B cell (primary cell): ENCODE results near the gene CACNA1H. TPM values are rescaled to one million over a fixed set of nuclear protein-coding genes. Genes with fewer than 3 reads are reported as not detected.

Source experiments
- ATAC-seq: fragments of 200-7000 bp; cut with Tn5 transposase; one replicate; pipeline ENCODE4 v1.10.0; 2021; ENCODE audit warnings: low read depth, mild to moderate bottlenecking, moderate number of reproducible peaks, moderate library complexity
- CTCF ChIA-PET: fragments of 350-600 bp; sonication (Branson Sonifier 250); formaldehyde crosslinking; loops from one replicate; lab custom pipeline; 2021; ENCODE audit warnings: antibody characterized with exemption, inconsistent platforms; lab: Charles Lee
- POLR2A ChIA-PET: fragments of 350-600 bp; sonication (Branson Sonifier 250); formaldehyde crosslinking; loops from one replicate; lab custom pipeline; 2021; ENCODE audit warnings: antibody characterized with exemption; lab: Charles Lee
- DNase-seq: peaks from one replicate; pipeline ENCODE4 v3.0.0; 2013
- H2AFZ ChIP-seq: 2 replicates; pipeline ENCODE4 v1.6.1; 2012; ENCODE audit warnings: mild to moderate bottlenecking, low read depth, low read length; ENCODE audit not compliant: insufficient read depth, poor library complexity, severe bottlenecking
- H3K27ac ChIP-seq, 2 donors: 1 replicate in 1 of 2; 2 replicates in 1 of 2; pipeline ENCODE4 v1.5.1; 2012 to 2013; ENCODE audit warnings: low read length in 2 of 2, mild to moderate bottlenecking in 2 of 2, moderate library complexity in 1 of 2
- H3K27me3 ChIP-seq, 4 experiments: fragments of 200-600 bp in 1 of 4; sonication (generic) in 1 of 4; replicated peaks in 1 of 4; 1 replicate in 2 of 4; 2 replicates in 2 of 4; pipeline versions ENCODE4 v1.6.1 to v1.7.0; 2013 to 2016; ENCODE audit warnings: low read length in 3 of 4, mild to moderate bottlenecking in 2 of 4, mixed read lengths in 1 of 4, moderate library complexity in 1 of 4; ENCODE audit not compliant: insufficient read depth in 4 of 4, control insufficient read depth in 3 of 4; ENCODE audit errors: control extremely low read depth in 1 of 4
- H3K36me3 ChIP-seq, 2 experiments: replicated peaks in 1 of 2; 1 replicate in 1 of 2; 2 replicates in 1 of 2; pipeline versions ENCODE4 v1.6.1 to v1.7.1; 2013; ENCODE audit warnings: low read length in 1 of 2; ENCODE audit not compliant: insufficient read depth in 2 of 2, control insufficient read depth in 1 of 2; ENCODE audit errors: control extremely low read depth in 1 of 2, extremely low read depth in 1 of 2
- H3K4me1 ChIP-seq, 2 donors: fragments of 200-600 bp in 1 of 2; sonication (generic) in 1 of 2; 1 replicate in 1 of 2; 2 replicates in 1 of 2; pipeline versions ENCODE4 v1.5.1 to v1.6.1; 2013 to 2017; ENCODE audit warnings: low read length in 2 of 2; ENCODE audit not compliant: control insufficient read depth in 2 of 2, insufficient read depth in 2 of 2
- H3K4me2 ChIP-seq: replicated peaks from 2 replicates; pipeline ENCODE3; 2012; ENCODE audit warnings: mild to moderate bottlenecking, low read depth, low read length; ENCODE audit not compliant: poor library complexity, severe bottlenecking
- H3K4me3 ChIP-seq, 5 experiments: fragments of 200-600 bp in 1 of 5; sonication (generic) in 1 of 5; 1 replicate in 3 of 5; 2 replicates in 2 of 5; pipeline versions ENCODE4 v1.5.1 to v1.7.0; 2011 to 2016; ENCODE audit warnings: low read length in 4 of 5, mild to moderate bottlenecking in 4 of 5, low read depth in 2 of 5, control low read depth in 1 of 5, moderate library complexity in 1 of 5; ENCODE audit not compliant: insufficient read depth in 1 of 5; ENCODE audit errors: control extremely low read depth in 1 of 5, extremely low read depth in 1 of 5
- H3K79me2 ChIP-seq: fragments of 200-600 bp; sonication (generic); one replicate; pipeline ENCODE4 v1.6.0; 2016; ENCODE audit warnings: low read length; ENCODE audit not compliant: control insufficient read depth, insufficient read depth
- H3K9ac ChIP-seq: fragments of 200-600 bp; sonication (generic); 2 replicates; pipeline ENCODE4 v1.6.1; 2017; ENCODE audit warnings: mild to moderate bottlenecking, low read length, moderate library complexity
- H3K9me3 ChIP-seq, 3 donors: one replicate each; pipeline versions ENCODE4 v1.6.1 to v1.7.1; 2013; ENCODE audit warnings: low read length in 2 of 3; ENCODE audit not compliant: control insufficient read depth in 2 of 3, insufficient read depth in 1 of 3; ENCODE audit errors: control extremely low read depth in 1 of 3
- H4K20me1 ChIP-seq: 2 replicates; pipeline ENCODE4 v1.6.0; 2012; ENCODE audit warnings: mild to moderate bottlenecking, low read length; ENCODE audit not compliant: insufficient read depth, control insufficient read depth, poor library complexity, severe bottlenecking
- H3K27ac Mint-ChIP-seq: one replicate; pipeline ENCODE4 v1.8.0; 2021; ENCODE audit warnings: mixed read lengths
- H3K27me3 Mint-ChIP-seq: one replicate; pipeline ENCODE4 v1.8.0; 2021; ENCODE audit warnings: mixed read lengths
- H3K4me1 Mint-ChIP-seq: one replicate; pipeline ENCODE4 v1.8.0; 2021; ENCODE audit warnings: mixed read lengths
- H3K4me3 Mint-ChIP-seq: one replicate; pipeline ENCODE4 v1.8.0; 2021; ENCODE audit warnings: mixed read lengths
- H3K9me3 Mint-ChIP-seq: one replicate; pipeline ENCODE4 v1.8.0; 2022; ENCODE audit warnings: mixed read lengths; ENCODE audit not compliant: insufficient read depth
- EZH2 ChIP-seq: IDR thresholded peaks from 2 replicates; pipeline ENCODE4 v1.6.1; 2012; ENCODE audit warnings: borderline replicate concordance, low read depth, mild to moderate bottlenecking, moderate library complexity, low read length; ENCODE audit not compliant: insufficient read depth, poor library complexity, severe bottlenecking
- WGBS: methylation state at CpG from one replicate; pipeline ENCODE4 v1.1.5; 2013; ENCODE audit warnings: missing lambda C conversion rate; ENCODE audit not compliant: insufficient coverage; 5-methylcytosine and 5-hydroxymethylcytosine counted together
- intact Hi-C: fragments of 100-400 bp; cut with micrococcal nuclease; formaldehyde crosslinking; loops from one replicate; pipeline ENCODE4 v1.10.0; 2022
- polyA plus RNA-seq: library from polyadenylated mRNA; depleted of rRNA; stranded (reverse); fragments of >200 nt; gene quantifications from 2 replicates; pipeline ENCODE4 v1.2.3, GENCODE V29; 2012
- total RNA-seq, 2 donors: library from RNA; stranded (reverse); fragments of 120-200 nt in 1 of 2; gene quantifications; 1 replicate in 1 of 2; 2 replicates in 1 of 2; pipeline versions ENCODE4 v1.2.3 to v1.2.4, GENCODE V29; 2013 to 2022
- TF ChIP-seq, protein P1 (sequence below): fragments of 200-600 bp; IDR thresholded peaks from one replicate; pipeline ENCODE4 v1.8.0; 2022; ENCODE audit warnings: antibody characterized with exemption, mild to moderate bottlenecking

CACNA1H gene
- total and polyA plus RNA-seq, 2 donors (not counting 1 experiment from before 2014, with no cell fraction given) = 0.05 to 0.10 TPM

DNA sequence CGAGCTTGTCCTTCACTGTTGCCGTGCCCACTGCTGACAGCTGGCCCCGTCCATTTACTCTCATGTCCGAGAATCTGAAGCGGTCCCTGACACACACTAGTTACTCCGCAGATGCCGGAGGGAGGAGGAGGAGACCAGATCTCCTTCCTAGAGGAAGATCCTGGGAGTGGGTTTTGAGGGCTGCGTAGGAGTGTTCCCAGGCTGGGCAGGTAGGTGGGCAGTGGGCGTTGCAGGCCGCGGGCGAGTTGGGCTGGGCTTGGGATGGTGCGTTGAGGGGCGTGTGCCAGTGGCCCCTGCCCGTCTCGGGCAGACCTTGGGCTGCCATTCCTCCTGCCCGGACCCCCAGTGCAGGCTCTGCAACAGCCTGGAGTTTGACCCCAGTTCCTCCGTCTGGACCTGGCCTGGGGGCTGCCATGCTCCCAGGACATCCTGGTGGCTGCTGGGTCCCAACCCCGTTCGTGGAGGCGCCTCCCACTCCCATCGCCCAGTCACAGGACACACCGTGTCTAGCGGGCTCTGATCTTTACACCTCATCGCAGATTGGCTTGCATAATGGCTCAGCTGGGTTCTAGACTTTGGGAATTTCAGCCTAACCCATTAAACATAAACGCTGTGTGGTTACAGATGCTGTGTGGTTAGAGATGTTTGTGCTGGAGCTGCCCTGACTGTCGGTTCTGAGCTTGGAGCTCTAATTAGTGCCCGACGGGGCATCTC lies 22.8 kb downstream of the CACNA1H start:
- ATAC-seq (no peak), DNase-seq (no peak)
- no peak overlapping the region for H3K4me3 ChIP-seq
- no peaks in the 10 kb centered on the region for H4K20me1 ChIP-seq
- H3K9me3 ChIP-seq = no peaks in the 10 kb centered on the region
- TF ChIP-seq EZH2 = no peak
- TF ChIP-seq, protein P1, sequence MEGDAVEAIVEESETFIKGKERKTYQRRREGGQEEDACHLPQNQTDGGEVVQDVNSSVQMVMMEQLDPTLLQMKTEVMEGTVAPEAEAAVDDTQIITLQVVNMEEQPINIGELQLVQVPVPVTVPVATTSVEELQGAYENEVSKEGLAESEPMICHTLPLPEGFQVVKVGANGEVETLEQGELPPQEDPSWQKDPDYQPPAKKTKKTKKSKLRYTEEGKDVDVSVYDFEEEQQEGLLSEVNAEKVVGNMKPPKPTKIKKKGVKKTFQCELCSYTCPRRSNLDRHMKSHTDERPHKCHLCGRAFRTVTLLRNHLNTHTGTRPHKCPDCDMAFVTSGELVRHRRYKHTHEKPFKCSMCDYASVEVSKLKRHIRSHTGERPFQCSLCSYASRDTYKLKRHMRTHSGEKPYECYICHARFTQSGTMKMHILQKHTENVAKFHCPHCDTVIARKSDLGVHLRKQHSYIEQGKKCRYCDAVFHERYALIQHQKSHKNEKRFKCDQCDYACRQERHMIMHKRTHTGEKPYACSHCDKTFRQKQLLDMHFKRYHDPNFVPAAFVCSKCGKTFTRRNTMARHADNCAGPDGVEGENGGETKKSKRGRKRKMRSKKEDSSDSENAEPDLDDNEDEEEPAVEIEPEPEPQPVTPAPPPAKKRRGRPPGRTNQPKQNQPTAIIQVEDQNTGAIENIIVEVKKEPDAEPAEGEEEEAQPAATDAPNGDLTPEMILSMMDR = no peak
- POLR2A ChIA-PET = no interaction called here
- no peaks in the 10 kb centered on the region for H3K79me2 ChIP-seq
- WGBS = 88% methylated on average over 29 of the region's 29 CpGs
- Mint-ChIP-seq H3K4me3 (no peak overlapping the region), H3K4me1 (no peaks in the 10 kb centered on the region), H3K27me3 (no peaks in the 10 kb centered on the region), H3K27ac (no peak overlapping the region), H3K9me3 (no peaks in the 10 kb centered on the region)
- no peak overlapping the region for H3K9ac ChIP-seq
- CTCF ChIA-PET = no interaction called here
- no peaks in the 10 kb centered on the region for H3K4me1 ChIP-seq
- H3K36me3 ChIP-seq = no peaks in the 10 kb centered on the region
- H3K27ac ChIP-seq = no peak overlapping the region
- no peaks in the 10 kb centered on the region for H3K27me3 ChIP-seq
- intact Hi-C loops = no loop called here
- no peak overlapping the region for H3K4me2 ChIP-seq
- no peak overlapping the region for H2AFZ ChIP-seq

DNA sequence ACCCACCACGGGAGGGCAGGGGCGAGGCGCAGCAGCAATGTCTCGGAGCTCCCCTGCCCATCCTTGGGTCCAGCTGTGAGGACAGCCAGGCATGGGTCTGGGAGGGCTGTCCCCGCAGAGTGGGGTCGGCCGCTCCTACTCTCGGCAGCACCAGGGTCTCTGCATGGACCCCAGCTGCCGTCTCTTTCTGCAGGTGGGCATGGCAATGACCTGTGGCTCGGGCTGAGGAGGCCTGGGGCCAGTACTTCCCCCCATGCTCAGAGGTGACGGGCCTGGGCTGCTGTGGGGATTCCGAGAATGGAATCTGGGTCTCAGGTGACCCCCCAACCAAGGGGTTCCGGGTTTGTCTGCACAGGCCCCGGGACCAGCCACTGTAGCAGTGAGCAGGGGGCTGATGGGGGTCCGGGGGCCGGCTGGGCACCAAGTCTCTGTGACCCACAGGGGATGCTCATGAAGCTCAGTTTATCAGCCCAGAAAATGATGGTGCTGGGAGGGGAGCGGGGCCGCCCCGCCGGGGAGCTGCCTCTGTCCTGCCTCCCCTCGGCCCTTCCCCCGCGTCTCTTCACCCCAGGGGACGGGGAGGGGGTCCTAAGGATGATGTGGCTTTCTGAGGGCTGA lies 23.5 kb downstream of the CACNA1H start:
- Mint-ChIP-seq H3K4me3 (no peak overlapping the region), H3K9me3 (no peaks in the 10 kb centered on the region), H3K27me3 (no peaks in the 10 kb centered on the region), H3K4me1 (no peaks in the 10 kb centered on the region), H3K27ac (no peak overlapping the region)
- 83% methylated on average over 24 of the region's 24 CpGs for WGBS
- H4K20me1 ChIP-seq = no peaks in the 10 kb centered on the region
- H3K79me2 ChIP-seq = no peaks in the 10 kb centered on the region
- ChIA-PET CTCF (no interaction called here), POLR2A (no interaction called here)
- DNase-seq = no peak
- no peak overlapping the region for H2AFZ ChIP-seq
- no peak overlapping the region for H3K9ac ChIP-seq
- intact Hi-C loops = no loop called here
- no peaks in the 10 kb centered on the region for H3K9me3 ChIP-seq
- H3K27me3 ChIP-seq = no peaks in the 10 kb centered on the region
- ATAC-seq = no peak
- no peaks in the 10 kb centered on the region for H3K4me1 ChIP-seq
- H3K4me3 ChIP-seq = no peak overlapping the region
- no peak for TF ChIP-seq EZH2
- TF ChIP-seq, protein P1 = no peak
- no peaks in the 10 kb centered on the region for H3K36me3 ChIP-seq
- no peak overlapping the region for H3K4me2 ChIP-seq
- no peak overlapping the region for H3K27ac ChIP-seq
